COLO829 (cell line): ENCODE data around the gene GFOD1.

Source experiments
- DNase-seq: peaks from one replicate; pipeline ENCODE4 v3.0.0; 2012; ENCODE audit warnings: low spot score

Gene GFOD1

GRCh38 chr6:13315896-13316295 lies 171.5 kb downstream of the GFOD1 start:
- DNase-seq: no peak

GRCh38 chr6:13314806-13315205 lies 172.6 kb downstream of the GFOD1 start:
- no peak for DNase-seq

- no peak for DNase-seq
Observed at GRCh38 chr6:13311155-13311554, 176.2 kb downstream of the GFOD1 start.

GRCh38 chr6:13308332-13308731 lies 179.1 kb downstream of the GFOD1 start:
- no peak for DNase-seq
